GM19238 (cell line): ENCODE results near the gene CDON.

ENCODE experiments used
- DNase-seq: peaks from one replicate; pipeline ENCODE4 v3.0.0; 2011; ENCODE audit warnings: low spot score; ENCODE audit not compliant: insufficient read length

Gene CDON

DNA sequence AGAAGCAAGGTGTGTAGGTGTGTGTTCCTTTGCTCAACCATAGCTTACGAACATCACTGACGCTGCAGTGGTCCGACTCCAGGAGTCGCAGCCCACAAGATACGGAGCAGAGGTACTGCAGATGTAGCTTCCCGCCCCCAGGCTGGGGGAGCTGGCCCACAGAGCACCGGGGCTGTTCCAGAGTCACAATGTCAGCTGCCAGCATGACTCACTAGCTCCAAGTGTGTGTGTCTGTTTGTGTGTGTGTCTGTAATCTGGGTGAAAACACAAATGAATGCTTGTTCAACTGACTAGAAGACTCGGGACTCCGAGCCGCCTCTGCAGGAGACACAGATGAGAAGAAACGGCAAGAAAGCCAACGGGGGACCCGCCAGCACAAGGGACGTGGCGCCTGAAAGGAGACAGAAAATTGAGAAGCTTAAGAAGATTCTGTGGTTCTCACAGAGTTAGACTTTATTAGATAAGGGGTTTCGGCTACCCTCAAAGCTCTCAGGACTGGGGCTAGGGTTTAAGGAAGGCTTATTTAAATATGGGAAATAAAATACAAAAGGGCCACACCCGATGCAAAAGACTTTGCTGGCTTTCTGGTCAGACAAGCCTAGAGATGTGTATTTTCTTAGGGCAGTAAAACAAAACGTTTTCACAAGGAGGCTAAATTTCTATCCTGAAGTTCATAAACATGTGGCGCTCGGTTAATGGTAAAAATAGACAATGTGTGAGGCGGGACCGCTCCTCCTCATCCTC lies 106.1 kb downstream of the CDON start:
- DNase-seq, result no peak

DNA sequence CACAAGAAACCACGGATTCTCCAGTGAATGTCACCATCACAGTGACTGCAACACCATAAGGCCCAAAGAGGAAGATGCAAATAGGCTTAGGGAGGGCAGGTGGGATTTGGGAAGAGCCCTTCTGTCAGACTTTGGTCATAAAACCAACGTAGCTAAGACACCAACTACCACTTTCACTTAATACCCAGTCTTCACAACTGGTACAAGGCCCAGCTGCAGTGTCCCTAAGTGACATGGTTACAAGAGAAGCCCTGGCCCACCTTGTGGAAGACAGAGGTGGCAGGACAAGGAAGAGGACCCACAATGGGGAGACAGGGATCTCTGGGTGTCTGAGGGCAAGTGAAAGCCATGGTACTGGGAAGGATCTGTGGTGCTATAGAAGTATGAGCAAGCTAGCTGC lies 106.8 kb downstream of the CDON start:
- no peak for DNase-seq

GRCh38 chr11:125954945-125955640 lies 107.6 kb downstream of the CDON start:
- DNase-seq, result no peak

DNA sequence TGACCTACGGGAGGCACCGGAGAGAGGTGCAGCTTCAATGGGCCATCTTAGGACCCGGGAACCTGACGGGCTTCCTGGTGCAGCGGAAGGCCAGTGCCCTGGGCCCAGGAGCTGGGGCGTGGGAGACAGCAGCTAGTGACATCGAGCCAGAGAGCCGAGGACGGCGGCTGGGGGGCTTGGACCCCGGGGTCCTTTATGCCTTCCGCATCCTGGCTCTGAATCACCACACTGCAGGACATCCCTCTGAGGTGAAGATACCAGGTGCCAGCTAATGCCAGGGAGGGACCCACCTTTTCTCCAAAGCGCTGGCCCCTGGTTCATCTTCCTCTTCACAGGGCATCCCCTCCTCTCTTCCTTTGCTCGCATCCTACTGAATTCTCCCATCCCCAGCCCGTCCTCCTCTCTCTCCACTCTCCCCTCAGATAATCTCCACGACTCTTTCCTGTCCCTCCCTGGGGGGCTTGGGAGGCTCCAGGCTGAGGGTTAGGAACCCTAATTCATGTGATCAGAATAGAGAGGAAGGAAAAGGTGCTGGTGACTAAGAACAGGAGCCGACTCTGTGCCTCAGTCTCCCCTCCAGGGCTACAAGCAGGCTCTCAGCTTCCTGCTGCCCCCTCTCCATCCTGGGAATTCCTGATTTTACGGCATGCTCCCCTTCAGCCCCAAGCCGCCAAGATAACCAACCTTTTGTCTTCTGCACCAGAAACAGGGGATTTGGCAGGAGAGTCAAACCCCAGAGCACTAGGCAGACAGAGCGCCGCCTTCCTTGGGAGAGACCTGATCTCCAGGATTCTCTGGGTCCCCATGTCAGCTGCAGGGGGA lies 108.3 kb downstream of the CDON start:
- DNase-seq, result no peak

- no peak for DNase-seq
Observed at GRCh38 chr11:125953401-125953935, 109.2 kb downstream of the CDON start.

- no peak for DNase-seq
Observed at GRCh38 chr11:125952973-125953372, 109.7 kb downstream of the CDON start.

GRCh38 chr11:125952559-125952958 lies 110.1 kb downstream of the CDON start:
- DNase-seq, result no peak

DNA sequence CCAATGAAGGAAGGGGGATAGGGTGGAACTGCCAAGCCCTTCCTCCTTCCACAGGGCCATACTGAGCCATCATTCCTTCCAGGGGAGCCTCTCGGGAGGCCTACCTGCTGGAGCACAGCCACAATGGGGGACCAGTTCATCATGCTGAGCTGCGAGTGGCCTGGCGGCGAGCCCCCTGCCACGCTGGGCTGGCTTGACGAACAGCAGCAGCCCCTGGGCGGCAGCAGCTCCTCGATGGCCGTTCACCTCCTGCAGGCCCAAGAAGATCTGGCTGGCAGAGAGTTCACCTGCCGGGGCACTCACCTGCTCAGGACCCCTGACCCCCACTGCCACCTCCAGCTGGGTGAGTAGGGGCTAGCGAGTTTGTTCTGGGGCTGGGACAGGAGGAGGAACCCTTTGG lies 110.9 kb downstream of the CDON start:
- no peak for DNase-seq

GRCh38 chr11:125950696-125951651 lies 111.7 kb downstream of the CDON start:
- DNase-seq, result no peak

- no peak for DNase-seq
Observed at GRCh38 chr11:125950178-125950490, 112.5 kb downstream of the CDON start.

GRCh38 chr11:125949271-125950177 lies 113.1 kb downstream of the CDON start:
- DNase-seq, result no peak

DNA sequence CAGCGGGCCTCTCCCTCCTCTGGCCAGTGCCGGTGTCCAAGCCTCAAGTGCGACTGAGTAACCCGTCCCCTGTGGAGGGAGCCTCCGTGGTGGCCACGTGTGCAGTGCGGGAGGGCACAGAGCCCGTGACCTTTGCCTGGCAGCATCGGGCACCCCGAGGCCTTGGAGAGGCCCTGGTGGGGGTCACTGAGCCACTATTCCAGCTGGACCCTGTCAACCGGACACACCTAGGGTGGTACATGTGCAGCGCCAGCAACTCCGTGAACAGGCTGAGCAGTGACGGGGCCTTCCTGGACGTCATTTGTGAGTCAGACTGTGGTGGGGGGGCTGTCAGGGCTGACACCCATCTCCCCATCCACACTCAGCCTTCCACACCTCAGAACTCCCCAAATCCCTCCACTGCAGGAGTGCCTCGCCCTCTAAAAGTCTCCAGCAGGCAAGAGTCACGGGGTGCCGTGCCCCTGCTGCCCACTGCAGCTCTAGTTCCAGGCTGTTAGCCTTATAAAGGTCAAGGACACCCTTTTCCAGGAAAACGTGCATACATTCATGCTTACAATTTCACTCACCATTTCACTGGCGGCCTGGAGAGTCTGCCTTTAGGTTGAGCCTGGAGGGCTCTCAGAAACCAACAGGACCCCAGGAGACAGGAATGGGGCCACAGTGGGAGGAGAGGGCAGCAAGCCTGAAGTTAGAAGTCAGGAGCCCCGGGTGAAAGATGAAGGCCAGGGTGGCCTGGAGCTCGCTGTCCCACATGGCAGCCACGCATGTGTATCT lies 114.2 kb downstream of the CDON start:
- DNase-seq, result no peak

GRCh38 chr11:125947419-125948277 lies 115.0 kb downstream of the CDON start:
- no peak for DNase-seq

DNA sequence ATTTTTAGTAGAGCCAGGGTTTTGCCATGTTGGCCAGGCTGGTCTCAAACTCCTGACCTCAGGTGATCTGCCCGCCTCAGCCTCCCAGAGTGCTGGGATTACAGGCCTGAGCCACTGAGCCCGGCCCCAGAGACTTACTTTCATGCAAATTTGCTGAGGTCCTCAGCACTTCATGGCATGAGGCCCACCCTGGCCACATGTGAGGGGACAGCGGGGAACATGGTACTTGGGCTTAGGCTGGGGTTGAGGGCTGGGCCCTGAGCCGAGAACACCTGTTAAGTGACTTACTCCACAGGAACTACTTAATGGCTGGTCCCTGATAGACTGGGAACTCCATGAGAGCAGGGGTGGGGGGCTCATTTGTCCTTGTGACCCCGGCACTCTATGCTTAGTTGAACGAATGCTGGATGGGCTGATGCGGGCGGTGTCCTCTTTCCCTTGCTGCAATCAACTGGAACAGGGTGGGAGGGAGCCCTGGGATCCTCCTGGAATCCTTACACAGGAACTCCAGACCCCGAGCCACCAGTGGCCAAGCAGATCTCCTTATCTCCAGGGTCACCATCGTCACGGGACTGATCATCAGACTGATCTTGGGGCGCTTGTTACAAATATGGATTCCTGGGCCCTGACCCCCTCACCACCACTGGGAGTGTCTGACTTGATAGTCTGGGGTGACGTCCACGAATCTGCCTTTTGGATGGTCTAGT lies 115.8 kb downstream of the CDON start:
- no peak for DNase-seq

GRCh38 chr11:125945797-125946520 lies 116.7 kb downstream of the CDON start, which contains the start of gene VSIG10L2:
Gene VSIG10L2 (plus strand): TSS chr11:125946044. CDS start chr11:125946056, 12 bp downstream.
- no peak for DNase-seq

- DNase-seq, result no peak
Observed at GRCh38 chr11:125945011-125945796, 117.5 kb downstream of the CDON start.
